ENCODE data around the gene SLC24A3.

- TF ChIP-seq ARNTL (CRISPR knock-in tag; IDR thresholded peaks at IDR 0.05; ENCODE audit: borderline replicate concordance, low read depth) (no peak), ZNF8 (CRISPR knock-in tag; IDR thresholded peaks at IDR 0.05) (no peak), ZC3H10 (CRISPR knock-in tag; IDR thresholded peaks at IDR 0.05) (no peak), CREB5 (CRISPR knock-in tag; IDR thresholded peaks at IDR 0.05; ENCODE audit: low read depth) (no peak), CSRNP3 (CRISPR knock-in tag; IDR thresholded peaks at IDR 0.05) (no peak), RARB (CRISPR knock-in tag; IDR thresholded peaks at IDR 0.05) (no peak), ISL1 (CRISPR knock-in tag; IDR thresholded peaks at IDR 0.05) (no peak), OSR1 (CRISPR knock-in tag; IDR thresholded peaks at IDR 0.05) (no peak), TCF4 (CRISPR knock-in tag; IDR thresholded peaks at IDR 0.05; ENCODE audit: borderline replicate concordance) (no peak), TOX (CRISPR knock-in tag; IDR thresholded peaks at IDR 0.05; ENCODE audit: borderline replicate concordance) (no peak)
Observed at GRCh38 chr20:19737025-19737424, 524.6 kb downstream of the SLC24A3 start.
